ENCODE results near the gene GIPC3. TPM values are rescaled to one million over a fixed set of nuclear protein-coding genes. Genes with fewer than 3 reads are reported as not detected.
A peak's percentile ranks its signal among the peaks of the same experiment; 100 is the strongest.

GIPC3 gene
- total RNA-seq, 4 donors from 2014 or later, result 0.78 to 2.2 (median 0.97) TPM

DNA sequence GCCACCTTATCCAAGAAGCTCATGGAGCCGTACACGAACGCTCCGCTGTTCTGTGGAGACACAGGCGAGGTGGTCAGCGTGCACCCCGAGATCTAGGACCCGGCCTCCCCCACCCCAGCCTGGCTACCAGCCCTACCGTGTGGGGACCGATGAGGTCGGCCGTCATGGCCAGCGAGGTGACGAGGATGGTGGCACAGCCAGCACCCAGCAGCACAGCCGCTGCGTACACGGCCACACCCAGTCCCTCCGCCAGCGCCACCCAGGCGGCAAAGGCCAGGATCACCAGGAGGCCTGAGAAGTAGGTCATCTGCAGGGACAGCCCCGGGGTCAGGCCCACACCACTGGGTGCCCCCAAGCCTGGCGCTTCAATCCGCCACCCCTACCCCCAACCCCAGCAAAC, 39.2 kb upstream of the GIPC3 start:
- Histone ChIP-seq H3K27ac (no peak overlapping the region), H3K27me3 (no peaks in the 10 kb centered on the region), H3K4me1 (no peaks in the 10 kb centered on the region), H3K36me3 (no peaks in the 10 kb centered on the region), H3K4me3 (replicated peaks in 1 of 3) (no peak overlapping the region), H3K9me3 (no peaks in the 10 kb centered on the region)
- TF ChIP-seq POLR2A (IDR thresholded peaks at IDR 0.05), result no peak
- TF ChIP-seq, protein P1, sequence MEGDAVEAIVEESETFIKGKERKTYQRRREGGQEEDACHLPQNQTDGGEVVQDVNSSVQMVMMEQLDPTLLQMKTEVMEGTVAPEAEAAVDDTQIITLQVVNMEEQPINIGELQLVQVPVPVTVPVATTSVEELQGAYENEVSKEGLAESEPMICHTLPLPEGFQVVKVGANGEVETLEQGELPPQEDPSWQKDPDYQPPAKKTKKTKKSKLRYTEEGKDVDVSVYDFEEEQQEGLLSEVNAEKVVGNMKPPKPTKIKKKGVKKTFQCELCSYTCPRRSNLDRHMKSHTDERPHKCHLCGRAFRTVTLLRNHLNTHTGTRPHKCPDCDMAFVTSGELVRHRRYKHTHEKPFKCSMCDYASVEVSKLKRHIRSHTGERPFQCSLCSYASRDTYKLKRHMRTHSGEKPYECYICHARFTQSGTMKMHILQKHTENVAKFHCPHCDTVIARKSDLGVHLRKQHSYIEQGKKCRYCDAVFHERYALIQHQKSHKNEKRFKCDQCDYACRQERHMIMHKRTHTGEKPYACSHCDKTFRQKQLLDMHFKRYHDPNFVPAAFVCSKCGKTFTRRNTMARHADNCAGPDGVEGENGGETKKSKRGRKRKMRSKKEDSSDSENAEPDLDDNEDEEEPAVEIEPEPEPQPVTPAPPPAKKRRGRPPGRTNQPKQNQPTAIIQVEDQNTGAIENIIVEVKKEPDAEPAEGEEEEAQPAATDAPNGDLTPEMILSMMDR (IDR thresholded peaks at IDR 0.05), result no peak
- intact Hi-C loops (cut with DNase I), result no loop called here
- DNase-seq, result no peak
- 89 to 96% methylated on average over 11 to 19 of the region's 23 CpGs for WGBS, 2 donors

DNA sequence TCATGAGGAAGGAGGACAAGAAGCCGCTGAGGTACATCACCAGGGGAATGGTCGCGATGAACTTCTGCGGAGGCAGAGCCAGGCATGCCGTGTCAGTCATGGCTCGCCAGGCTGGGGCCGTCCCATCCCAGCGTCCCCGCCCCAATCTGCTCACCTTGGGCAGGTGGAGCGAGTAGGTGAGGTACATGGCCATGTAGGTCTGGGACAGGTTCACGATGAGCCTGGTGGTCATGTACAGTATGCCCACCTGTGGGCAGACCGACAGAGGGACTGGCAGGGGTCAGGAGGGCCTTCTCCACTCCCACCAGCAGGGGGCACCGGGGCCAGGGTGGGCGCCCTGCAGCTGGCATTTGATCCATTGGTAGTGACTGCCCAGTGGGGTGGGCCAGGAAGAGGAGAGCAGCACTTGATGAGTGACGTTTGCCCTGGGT, 38.0 kb upstream of the GIPC3 start:
- no peak overlapping the region for H3K27ac ChIP-seq
- no peaks in the 10 kb centered on the region for H3K4me1 ChIP-seq
- no peaks in the 10 kb centered on the region for H3K36me3 ChIP-seq
- 87 to 91% methylated on average over 11 to 14 of the region's 15 CpGs for WGBS, 2 donors
- intact Hi-C loops (cut with DNase I), result no loop called here
- no peaks in the 10 kb centered on the region for H3K27me3 ChIP-seq
- H3K9me3 ChIP-seq, result no peaks in the 10 kb centered on the region
- no peak for DNase-seq
- no peak overlapping the region for H3K4me3 ChIP-seq (replicated peaks in 1 of 3)
- TF ChIP-seq, protein P1 (IDR thresholded peaks at IDR 0.05), result peak in 3 of 6 experiments; percentile 6 to 30 (median 13)
- no peak for TF ChIP-seq POLR2A (IDR thresholded peaks at IDR 0.05)

DNA sequence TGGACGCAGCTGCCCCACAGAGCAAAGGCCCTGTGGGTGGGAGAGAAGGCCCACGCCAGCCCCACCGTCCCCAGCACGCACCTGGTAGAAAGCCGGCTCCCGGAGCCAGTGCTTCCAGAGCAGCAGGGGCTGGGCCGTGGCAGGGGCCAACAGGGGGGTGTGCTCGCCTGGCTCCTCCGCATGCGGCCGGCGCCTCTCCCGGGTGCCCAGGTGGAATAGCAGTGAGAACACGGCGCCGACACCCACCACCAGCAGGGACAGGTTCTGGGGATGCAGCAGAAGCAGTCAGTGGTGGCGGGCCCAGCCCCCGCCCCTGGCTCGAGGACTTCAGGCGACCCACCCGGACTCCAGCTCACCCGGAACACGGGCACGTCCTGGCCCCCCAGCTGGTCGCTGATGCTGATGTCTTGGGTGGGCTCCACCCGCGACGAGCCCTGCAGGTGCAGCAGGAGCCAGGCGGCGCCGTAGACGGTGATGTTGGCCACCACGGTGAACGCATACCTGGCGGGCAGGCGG, 37.5 kb upstream of the GIPC3 start:
- Histone ChIP-seq H3K4me1 (no peaks in the 10 kb centered on the region), H3K4me3 (replicated peaks in 1 of 3) (no peak overlapping the region), H3K27me3 (no peaks in the 10 kb centered on the region), H3K27ac (no peak overlapping the region), H3K36me3 (no peaks in the 10 kb centered on the region), H3K9me3 (no peaks in the 10 kb centered on the region)
- TF ChIP-seq POLR2A (IDR thresholded peaks at IDR 0.05), result no peak
- TF ChIP-seq, protein P1 (IDR thresholded peaks at IDR 0.05), result peak in 1 of 6 experiments; percentile 1
- DNase-seq, result no peak
- intact Hi-C loops (cut with DNase I), result no loop called here
- WGBS, 2 donors, result 91% methylated on average over 32 of the region's 36 CpGs; no CpG with 5 or more reads in 1 of the 2 donors

DNA sequence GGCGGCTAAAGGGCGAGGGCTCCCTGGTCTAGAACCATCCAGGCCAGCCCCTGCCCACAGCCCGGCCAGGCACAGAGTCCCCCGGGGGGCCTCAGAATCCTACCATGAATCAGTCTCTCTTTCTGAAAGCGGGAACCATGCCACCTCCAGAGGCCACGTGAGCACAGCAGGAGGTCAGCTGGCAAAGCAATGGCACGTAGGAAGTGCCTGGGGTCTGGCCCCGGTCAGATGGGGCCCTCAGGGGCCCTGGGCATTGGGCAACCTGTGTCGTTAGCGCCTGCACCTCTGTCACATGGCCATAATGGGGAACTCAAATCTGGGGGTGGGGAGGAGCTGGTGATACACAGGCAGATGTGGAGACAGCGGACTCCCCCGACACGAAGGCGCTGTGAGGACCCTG, 36.7 kb upstream of the GIPC3 start:
- H3K27ac ChIP-seq, result no peak overlapping the region
- WGBS, 2 donors, result 81 to 88% methylated on average over 9 to 10 of the region's 14 CpGs
- no peaks in the 10 kb centered on the region for H3K36me3 ChIP-seq
- H3K27me3 ChIP-seq, result no peaks in the 10 kb centered on the region
- no peaks in the 10 kb centered on the region for H3K4me1 ChIP-seq
- no peak overlapping the region for H3K4me3 ChIP-seq (replicated peaks in 1 of 3)
- TF ChIP-seq, protein P1 (IDR thresholded peaks at IDR 0.05), result no peak
- TF ChIP-seq POLR2A (IDR thresholded peaks at IDR 0.05), result no peak
- intact Hi-C loops (cut with DNase I), result no loop called here
- no peak for DNase-seq
- no peaks in the 10 kb centered on the region for H3K9me3 ChIP-seq

DNA sequence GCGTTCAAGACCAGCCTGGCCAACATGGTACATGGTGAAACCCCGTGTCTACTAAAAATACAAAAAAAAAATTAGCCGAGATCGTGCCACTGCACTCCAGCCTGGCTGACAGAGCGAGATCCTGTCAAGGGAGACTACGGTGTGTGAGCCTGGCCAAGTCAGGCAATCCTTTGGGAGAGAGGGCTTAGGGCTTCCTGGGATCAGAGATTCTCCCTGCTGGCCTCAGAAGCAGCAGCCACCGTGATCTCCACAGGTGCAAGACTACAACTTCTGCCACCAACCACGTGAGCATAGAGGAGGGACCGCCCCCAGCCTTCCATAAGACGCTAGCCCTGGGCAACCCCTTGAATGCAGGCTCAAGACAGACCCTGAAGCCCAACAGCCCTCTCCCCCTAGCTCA, 35.5 kb upstream of the GIPC3 start:
- TF ChIP-seq, protein P1 (IDR thresholded peaks at IDR 0.05), result no peak
- TF ChIP-seq POLR2A (IDR thresholded peaks at IDR 0.05), result no peak
- no peak for DNase-seq
- Histone ChIP-seq H3K36me3 (no peaks in the 10 kb centered on the region), H3K27me3 (no peaks in the 10 kb centered on the region), H3K27ac (no peak overlapping the region), H3K4me3 (replicated peaks in 1 of 3) (no peak overlapping the region), H3K9me3 (no peaks in the 10 kb centered on the region), H3K4me1 (peaks cover 0 to 2% of the 10 kb centered on the region in 2 donors)
- 89% methylated on average over 10 of the region's 10 CpGs for WGBS, 2 donors
- intact Hi-C loops (cut with DNase I), result no loop called here

All from thyroid gland (tissue), 4 donors.